IMR-90 (cell line): ENCODE measurements around the gene AP3D1. TPM values are rescaled to one million over a fixed set of nuclear protein-coding genes. Genes with fewer than 3 reads are reported as not detected.

Experiments
- ATAC-seq: fragments of 200-7000 bp; cut with Tn5 transposase; 2 replicates; pipeline ENCODE4 v1.9.1; 2020; ENCODE audit warnings: low read depth, mild to moderate bottlenecking, moderate library complexity
- BruUV-seq: library from RNA; stranded (reverse); fragments of 400-500 nt; replicated peaks from 2 replicates; lab custom pipeline; 2021; lab: Mats Ljungman, UMichigan
- CTCF ChIA-PET: fragments of 300-600 bp; formaldehyde crosslinking; extraction: SDS; loops from one replicate; lab custom pipeline; 2021; ENCODE audit warnings: antibody characterized with exemption; lab: Yijun Ruan, JAX
- POLR2A ChIA-PET: fragments of 300-600 bp; sonication (Branson Sonifier 250); formaldehyde crosslinking; loops from one replicate; lab custom pipeline; 2022; ENCODE audit warnings: antibody characterized with exemption; ENCODE audit not compliant: unreplicated experiment; lab: Charles Lee
- DNase-seq: peaks from one replicate; pipeline ENCODE4 v3.0.0; 2013
- H2AFZ ChIP-seq: replicated peaks from 2 replicates; pipeline ENCODE3; 2013; ENCODE audit warnings: low read length, mild to moderate bottlenecking; ENCODE audit not compliant: poor library complexity
- H2AK5ac ChIP-seq: 2 replicates; pipeline ENCODE4 v1.6.1; 2013; ENCODE audit warnings: low read depth, low read length, inconsistent platforms
- H2AK9ac ChIP-seq: replicated peaks from 2 replicates; pipeline ENCODE3; 2013; ENCODE audit warnings: mild to moderate bottlenecking, low read depth, low read length, moderate library complexity; ENCODE audit not compliant: poor library complexity
- H2BK120ac ChIP-seq: 2 replicates; pipeline ENCODE4 v1.6.1; 2013; ENCODE audit warnings: low read depth, low read length, inconsistent platforms
- H2BK15ac ChIP-seq: 3 replicates; pipeline ENCODE4 v1.6.1; 2013; ENCODE audit warnings: low read depth, low read length, inconsistent platforms
- H2BK20ac ChIP-seq: 2 replicates; pipeline ENCODE4 v1.6.1; 2013; ENCODE audit warnings: low read depth, mild to moderate bottlenecking, inconsistent platforms, low read length, moderate library complexity
- H2BK5ac ChIP-seq: 2 replicates; pipeline ENCODE4 v1.6.1; 2013; ENCODE audit warnings: mild to moderate bottlenecking, low read depth, low read length, inconsistent platforms; ENCODE audit not compliant: poor library complexity, severe bottlenecking
- H3K14ac ChIP-seq: replicated peaks from 2 replicates; pipeline ENCODE4 v1.6.1; 2013; ENCODE audit warnings: low read depth, low read length, inconsistent platforms
- H3K18ac ChIP-seq: 2 replicates; pipeline ENCODE4 v1.6.1; 2013; ENCODE audit warnings: low read depth, low read length, control low read depth
- H3K23ac ChIP-seq: 2 replicates; pipeline ENCODE4 v1.6.1; 2013; ENCODE audit warnings: low read depth, low read length, inconsistent platforms
- H3K27ac ChIP-seq: 2 replicates; pipeline ENCODE4 v1.5.1; 2013; ENCODE audit warnings: mild to moderate bottlenecking, control low read depth, low read length; ENCODE audit not compliant: insufficient read depth
- H3K27me3 ChIP-seq: 2 replicates; pipeline ENCODE4 v1.6.1; 2013; ENCODE audit warnings: low read length; ENCODE audit not compliant: control insufficient read depth, insufficient read depth
- H3K36me3 ChIP-seq: 2 replicates; pipeline ENCODE4 v1.6.1; 2013; ENCODE audit warnings: low read length, mixed read lengths; ENCODE audit not compliant: control insufficient read depth, insufficient read depth
- H3K4ac ChIP-seq: 2 replicates; pipeline ENCODE4 v1.6.1; 2013; ENCODE audit warnings: low read depth, low read length, inconsistent platforms
- H3K4me1 ChIP-seq: 2 replicates; pipeline ENCODE4 v1.6.1; 2013; ENCODE audit warnings: low read length, mixed read lengths; ENCODE audit not compliant: control insufficient read depth, insufficient read depth
- H3K4me2 ChIP-seq: 2 replicates; pipeline ENCODE4 v1.6.1; 2013; ENCODE audit warnings: low read depth, mild to moderate bottlenecking, control low read depth, low read length, moderate library complexity
- H3K4me3 ChIP-seq: 2 replicates; pipeline ENCODE4 v1.5.1; 2013; ENCODE audit warnings: low read depth, mild to moderate bottlenecking, control low read depth, low read length, moderate library complexity; ENCODE audit not compliant: insufficient read depth
- H3K56ac ChIP-seq: 2 replicates; pipeline ENCODE4 v1.6.1; 2013; ENCODE audit warnings: low read length, inconsistent platforms; ENCODE audit not compliant: insufficient read depth; ENCODE audit errors: extremely low read depth
- H3K79me1 ChIP-seq, 2 experiments: 2 replicates each; pipeline ENCODE4 v1.6.1; 2013; ENCODE audit warnings: low read length in 2 of 2, inconsistent platforms in 1 of 2, low read depth in 1 of 2
- H3K9ac ChIP-seq: 2 replicates; pipeline ENCODE4 v1.6.1; 2013; ENCODE audit warnings: low read depth, low read length, control low read depth
- H3K9me1 ChIP-seq: 2 replicates; pipeline ENCODE4 v1.6.1; 2013; ENCODE audit warnings: low read length, inconsistent platforms; ENCODE audit not compliant: insufficient read depth
- H3K9me3 ChIP-seq: 2 replicates; pipeline ENCODE4 v1.6.1; 2013; ENCODE audit warnings: low read length; ENCODE audit not compliant: control insufficient read depth, insufficient read depth
- H4K20me1 ChIP-seq: 2 replicates; pipeline ENCODE4 v1.6.1; 2013; ENCODE audit warnings: low read length, inconsistent platforms; ENCODE audit not compliant: insufficient read depth
- H4K5ac ChIP-seq: 2 replicates; pipeline ENCODE4 v1.6.1; 2013; ENCODE audit warnings: mild to moderate bottlenecking, low read depth, low read length, control low read depth
- H4K8ac ChIP-seq, 2 experiments: 2 replicates each; pipeline ENCODE4 v1.6.1; 2013; ENCODE audit warnings: low read depth in 2 of 2, low read length in 2 of 2, control low read depth in 1 of 2, inconsistent platforms in 1 of 2
- H4K91ac ChIP-seq: 2 replicates; pipeline ENCODE4 v1.6.1; 2013; ENCODE audit warnings: low read depth, low read length, inconsistent platforms; ENCODE audit not compliant: insufficient read depth
- RCOR1 ChIP-seq: IDR thresholded peaks from 2 replicates; pipeline ENCODE4 v1.6.1; 2012; ENCODE audit warnings: mild to moderate bottlenecking, low read length, improper control_type of control experiment; ENCODE audit not compliant: insufficient replicate concordance
- SMC3 ChIP-seq: fragments of 150-350 bp; IDR thresholded peaks from 2 replicates; pipeline ENCODE4 v1.6.1; 2016; ENCODE audit warnings: low read depth, mild to moderate bottlenecking, antibody characterized with exemption, low read length, moderate library complexity
- WGBS, 2 experiments: methylation state at CpG; one replicate each; pipeline versions ENCODE4 v1.1.5 to v1.1.7; 2013; ENCODE audit warnings: missing lambda C conversion rate in 2 of 2; ENCODE audit not compliant: insufficient read length in 1 of 2; ENCODE audit errors: extremely low coverage in 2 of 2; 5-methylcytosine and 5-hydroxymethylcytosine counted together
- dilution Hi-C: fragments of 300-500 bp; cut with HindIII; formaldehyde crosslinking; loops from one replicate; pipeline ENCODE4 v1.14.3; 2018; ENCODE audit warnings: low sequenced_read_pairs; ENCODE audit not compliant: unreplicated experiment
- in situ Hi-C: fragments of 300-500 bp; cut with MboI; formaldehyde crosslinking; loops from 3 replicates; pipeline ENCODE4 v1.14.3; 2019; ENCODE audit warnings: low sequenced_read_pairs, inconsistent platforms, mixed read lengths
- intact Hi-C: fragments of 100-400 bp; cut with micrococcal nuclease; formaldehyde crosslinking; loops from 2 replicates; pipeline ENCODE4 v1.10.0; 2022
- polyA plus RNA-seq, 3 experiments: library from polyadenylated mRNA; depleted of rRNA; stranded (reverse); fragments of >200 nt; gene quantifications; 2 replicates each; pipeline ENCODE4 v1.2.3, GENCODE V29; 2012; ENCODE audit warnings: low replicate concordance in 1 of 3
- total RNA-seq: library from RNA; depleted of rRNA; stranded (reverse); fragments of >200 nt; gene quantifications from 2 replicates; pipeline ENCODE4 v1.2.3, GENCODE V29; 2012

AP3D1 gene
- total and polyA plus RNA-seq, 2 of the 4 experiments (the other 2 are of a cell fraction), result 75.3 to 129 TPM

GRCh38 chr19:2108251-2109016 is 42.9 kb downstream of the AP3D1 start:
- no peak overlapping the region for H3K9ac ChIP-seq
- no peak overlapping the region for H3K4me3 ChIP-seq
- H4K20me1 ChIP-seq, result peaks cover 27% of the 10 kb centered on the region
- H2BK120ac ChIP-seq, result no peak overlapping the region
- ChIA-PET POLR2A (no interaction called here), CTCF (no interaction called here)
- H2BK5ac ChIP-seq, result no peak overlapping the region
- H3K4ac ChIP-seq, result no peak overlapping the region
- DNase-seq, result no peak
- H3K9me1 ChIP-seq, result peaks cover 7% of the 10 kb centered on the region
- H3K4me1 ChIP-seq, result no peaks in the 10 kb centered on the region
- no peak overlapping the region for H2AFZ ChIP-seq
- H3K14ac ChIP-seq, result no peak overlapping the region
- 98% methylated on average over 5 of the region's 23 CpGs; no CpG with 5 or more reads in 1 of the 2 experiments for WGBS, 2 experiments
- ATAC-seq, result no peak
- no peak overlapping the region for H3K27ac ChIP-seq
- H3K4me2 ChIP-seq, result no peak overlapping the region
- H3K56ac ChIP-seq, result no peak overlapping the region
- H4K8ac ChIP-seq, result no peak overlapping the region
- no peak overlapping the region for H2AK5ac ChIP-seq
- TF ChIP-seq SMC3, result no peak
- TF ChIP-seq RCOR1, result no peak
- H4K5ac ChIP-seq, result no peak overlapping the region
- intact Hi-C loops (no loop called here), dilution Hi-C loops (no loop called here), in situ Hi-C loops (no loop called here)
- BruUV-seq, result no TSS peak
- H4K91ac ChIP-seq, result no peak overlapping the region
- no peaks in the 10 kb centered on the region for H3K9me3 ChIP-seq
- no peak overlapping the region for H2AK9ac ChIP-seq
- H3K18ac ChIP-seq, result no peak overlapping the region
- no peaks in the 10 kb centered on the region for H3K27me3 ChIP-seq
- peaks cover 5 to 26% of the 10 kb centered on the region in 2 experiments for H3K79me1 ChIP-seq
- peaks cover 85% of the 10 kb centered on the region for H3K36me3 ChIP-seq
- no peak overlapping the region for H3K23ac ChIP-seq
- H2BK20ac ChIP-seq, result no peak overlapping the region
- H2BK15ac ChIP-seq, result no peak overlapping the region
